ENCODE measurements around the gene UBC. TPM values are rescaled to one million over a fixed set of nuclear protein-coding genes. Genes with fewer than 3 reads are reported as not detected.

The UBC gene
- total RNA-seq, 1 experiment from 2014 or later, result 1,259 TPM

DNA sequence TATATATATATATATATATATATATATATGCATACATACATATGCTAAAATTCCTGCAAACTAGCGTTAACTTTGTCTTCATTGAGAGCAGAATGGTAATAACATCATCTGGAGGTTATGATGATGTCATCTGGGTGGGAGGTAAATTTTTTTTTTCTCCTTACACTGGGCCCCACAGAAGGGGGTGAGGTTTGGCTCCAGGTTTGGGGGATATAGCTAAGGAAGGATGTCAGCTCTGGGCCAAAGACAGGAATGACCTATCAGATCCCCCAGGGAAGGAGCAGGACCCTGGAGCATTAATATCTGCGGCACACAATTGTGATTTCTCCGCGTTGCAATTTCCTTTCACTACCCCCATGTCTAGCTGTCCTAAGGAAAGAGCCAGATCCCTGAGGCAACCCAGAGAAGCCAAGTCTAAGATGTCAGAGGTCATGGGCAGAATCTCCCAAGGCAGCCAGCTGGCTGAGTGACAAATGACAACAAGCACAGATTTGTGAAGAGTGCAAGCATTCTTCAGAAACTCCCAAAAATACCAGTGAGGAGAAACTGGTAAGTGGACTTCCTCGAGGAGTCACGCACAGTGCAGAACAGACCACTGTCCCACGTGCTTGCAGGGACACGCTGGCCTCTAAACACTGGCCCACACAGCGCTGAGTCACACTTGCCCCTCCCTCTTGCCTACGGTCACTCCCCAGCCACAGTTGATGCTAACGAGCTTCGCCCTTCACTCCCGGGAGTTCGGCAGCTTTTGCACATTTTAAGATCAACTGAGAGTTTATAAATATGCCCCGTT lies 9.9 kb downstream of the UBC start:
- no peaks in the 10 kb centered on the region for H3K36me3 ChIP-seq (ENCODE audit: control insufficient read depth in 1 of 2, insufficient read depth in 2 of 2, low read length in 2 of 2)
- H3K4me3 ChIP-seq (replicated peaks in 1 of 2; ENCODE audit: low read depth in 1 of 2, low read length in 2 of 2), result peak overlapping the region in 1 of 2 experiments; percentile 25; a peak in 2 of 4 replicates
- ChIA-PET CTCF (interaction anchor here (1.0 to 3.9 kb wide), 5 partner anchors 8 to 42 kb away, joined by 3 to 44 read pairs (median 9); no protein-coding TSS in a partner anchor), RAD21 (ENCODE audit: low non-redundant PET in 1 of 2, low total read pairs in 2 of 2, uncharacterized antibody in 2 of 2, unreplicated experiment in 2 of 2) (no interaction called here), POLR2A (interaction anchor here (0.6 to 3.2 kb wide), 5 partner anchors 10 to 32 kb away, joined by 3 to 18 read pairs (median 3); partner anchors contain the start of gene UBC)
- H3K27me3 ChIP-seq (ENCODE audit: insufficient read depth, low read length), result no peaks in the 10 kb centered on the region
- no peak for DNase-seq (ENCODE audit: low read depth, low spot score)
- H3K4me1 ChIP-seq (ENCODE audit: control insufficient read depth in 1 of 2, insufficient read depth in 2 of 2, low read length in 2 of 2), result peaks cover 20 to 43% of the 10 kb centered on the region in 2 experiments
- BruUV-seq (replicated peaks), result no TSS peak
- no peaks in the 10 kb centered on the region for H4K20me1 ChIP-seq (ENCODE audit: insufficient read depth)
- peak overlapping the region; percentile 48 for H3K27ac ChIP-seq (ENCODE audit: low read depth, low read length)
- intact Hi-C loops (cut with micrococcal nuclease), result loop anchor here (10.0 kb wide), 1 partner anchor 500 kb away; no protein-coding TSS in a partner anchor
- H3K9me2 ChIP-seq (ENCODE audit: insufficient read depth), result no peaks in the 10 kb centered on the region
- H3K4me2 ChIP-seq (ENCODE audit: low read length), result peak overlapping the region; percentile 67
- H3K9ac ChIP-seq (ENCODE audit: low read length), result peak overlapping the region; percentile 42
- 0 out of 2 replicates have a peak, but pooled peaks cover 4% of the 10 kb centered on the region for H3K79me2 ChIP-seq (ENCODE audit: insufficient read depth, low read length)
- no peaks in the 10 kb centered on the region for H3K9me3 ChIP-seq (ENCODE audit: control insufficient read depth in 1 of 2, insufficient read depth in 1 of 2, low read depth in 1 of 2, low read length in 2 of 2)
- peak overlapping the region; percentile 49 for H2AFZ ChIP-seq (ENCODE audit: low read depth, low read length, poor library complexity, severe bottlenecking)
- ATAC-seq, result peak; percentile 85
- TF ChIP-seq POLR2A (IDR thresholded peaks at IDR 0.05; ENCODE audit: borderline replicate concordance, extremely low read depth, insufficient read depth, insufficient read length) (no peak), YY1 (IDR thresholded peaks at IDR 0.05; ENCODE audit: extremely low read depth, insufficient replicate concordance, low read depth, low read length) (no peak), ZFX (IDR thresholded peaks at IDR 0.05) (no peak), TCF7L2 (IDR thresholded peaks at IDR 0.05; ENCODE audit: borderline replicate concordance, extremely low read depth, insufficient read depth, insufficient read length) (peak; percentile 13), CEBPB (IDR thresholded peaks at IDR 0.05; ENCODE audit: low read depth) (no peak), FOSL1 (IDR thresholded peaks at IDR 0.05; ENCODE audit: low read depth) (peak; percentile 77), EGR1 (IDR thresholded peaks at IDR 0.05; ENCODE audit: low read depth) (no peak), POLR2AphosphoS5 (IDR thresholded peaks at IDR 0.05; ENCODE audit: low read depth, low read length) (peak; percentile 51), RAD21 (IDR thresholded peaks at IDR 0.05; ENCODE audit: low read depth) (no peak), JUND (IDR thresholded peaks at IDR 0.05) (peak; percentile 85), SRF (IDR thresholded peaks at IDR 0.05; ENCODE audit: low read depth) (0 out of 2 replicates have a peak, but pooled peaks have one; percentile 32), SP1 (IDR thresholded peaks at IDR 0.05; ENCODE audit: low read depth) (peak; percentile 85), ZNF274 (IDR thresholded peaks at IDR 0.05; ENCODE audit: low read depth, low read length) (no peak), ELF1 (IDR thresholded peaks at IDR 0.05; ENCODE audit: borderline replicate concordance, low read depth) (no peak), SIN3A (IDR thresholded peaks at IDR 0.05; ENCODE audit: low read depth) (peak; percentile 64; the same call in 1 of the 2 replicates), EZH2 (IDR thresholded peaks at IDR 0.05) (no peak), EZH2phosphoT487 (IDR thresholded peaks at IDR 0.05; ENCODE audit: borderline replicate concordance) (no peak)
- TF ChIP-seq, protein P1, sequence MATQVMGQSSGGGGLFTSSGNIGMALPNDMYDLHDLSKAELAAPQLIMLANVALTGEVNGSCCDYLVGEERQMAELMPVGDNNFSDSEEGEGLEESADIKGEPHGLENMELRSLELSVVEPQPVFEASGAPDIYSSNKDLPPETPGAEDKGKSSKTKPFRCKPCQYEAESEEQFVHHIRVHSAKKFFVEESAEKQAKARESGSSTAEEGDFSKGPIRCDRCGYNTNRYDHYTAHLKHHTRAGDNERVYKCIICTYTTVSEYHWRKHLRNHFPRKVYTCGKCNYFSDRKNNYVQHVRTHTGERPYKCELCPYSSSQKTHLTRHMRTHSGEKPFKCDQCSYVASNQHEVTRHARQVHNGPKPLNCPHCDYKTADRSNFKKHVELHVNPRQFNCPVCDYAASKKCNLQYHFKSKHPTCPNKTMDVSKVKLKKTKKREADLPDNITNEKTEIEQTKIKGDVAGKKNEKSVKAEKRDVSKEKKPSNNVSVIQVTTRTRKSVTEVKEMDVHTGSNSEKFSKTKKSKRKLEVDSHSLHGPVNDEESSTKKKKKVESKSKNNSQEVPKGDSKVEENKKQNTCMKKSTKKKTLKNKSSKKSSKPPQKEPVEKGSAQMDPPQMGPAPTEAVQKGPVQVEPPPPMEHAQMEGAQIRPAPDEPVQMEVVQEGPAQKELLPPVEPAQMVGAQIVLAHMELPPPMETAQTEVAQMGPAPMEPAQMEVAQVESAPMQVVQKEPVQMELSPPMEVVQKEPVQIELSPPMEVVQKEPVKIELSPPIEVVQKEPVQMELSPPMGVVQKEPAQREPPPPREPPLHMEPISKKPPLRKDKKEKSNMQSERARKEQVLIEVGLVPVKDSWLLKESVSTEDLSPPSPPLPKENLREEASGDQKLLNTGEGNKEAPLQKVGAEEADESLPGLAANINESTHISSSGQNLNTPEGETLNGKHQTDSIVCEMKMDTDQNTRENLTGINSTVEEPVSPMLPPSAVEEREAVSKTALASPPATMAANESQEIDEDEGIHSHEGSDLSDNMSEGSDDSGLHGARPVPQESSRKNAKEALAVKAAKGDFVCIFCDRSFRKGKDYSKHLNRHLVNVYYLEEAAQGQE (IDR thresholded peaks at IDR 0.05; ENCODE audit: low read depth), result no peak
- TF ChIP-seq, protein P2, sequence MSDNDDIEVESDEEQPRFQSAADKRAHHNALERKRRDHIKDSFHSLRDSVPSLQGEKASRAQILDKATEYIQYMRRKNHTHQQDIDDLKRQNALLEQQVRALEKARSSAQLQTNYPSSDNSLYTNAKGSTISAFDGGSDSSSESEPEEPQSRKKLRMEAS (IDR thresholded peaks at IDR 0.05), result peak; percentile 99
- TF ChIP-seq, protein P3, sequence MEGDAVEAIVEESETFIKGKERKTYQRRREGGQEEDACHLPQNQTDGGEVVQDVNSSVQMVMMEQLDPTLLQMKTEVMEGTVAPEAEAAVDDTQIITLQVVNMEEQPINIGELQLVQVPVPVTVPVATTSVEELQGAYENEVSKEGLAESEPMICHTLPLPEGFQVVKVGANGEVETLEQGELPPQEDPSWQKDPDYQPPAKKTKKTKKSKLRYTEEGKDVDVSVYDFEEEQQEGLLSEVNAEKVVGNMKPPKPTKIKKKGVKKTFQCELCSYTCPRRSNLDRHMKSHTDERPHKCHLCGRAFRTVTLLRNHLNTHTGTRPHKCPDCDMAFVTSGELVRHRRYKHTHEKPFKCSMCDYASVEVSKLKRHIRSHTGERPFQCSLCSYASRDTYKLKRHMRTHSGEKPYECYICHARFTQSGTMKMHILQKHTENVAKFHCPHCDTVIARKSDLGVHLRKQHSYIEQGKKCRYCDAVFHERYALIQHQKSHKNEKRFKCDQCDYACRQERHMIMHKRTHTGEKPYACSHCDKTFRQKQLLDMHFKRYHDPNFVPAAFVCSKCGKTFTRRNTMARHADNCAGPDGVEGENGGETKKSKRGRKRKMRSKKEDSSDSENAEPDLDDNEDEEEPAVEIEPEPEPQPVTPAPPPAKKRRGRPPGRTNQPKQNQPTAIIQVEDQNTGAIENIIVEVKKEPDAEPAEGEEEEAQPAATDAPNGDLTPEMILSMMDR (IDR thresholded peaks at IDR 0.05 in 2 of 3, conservative IDR thresholded peaks at IDR 0.05 in 1 of 3; ENCODE audit: borderline replicate concordance in 1 of 3, insufficient read depth in 1 of 3, low read depth in 2 of 3, low read length in 2 of 3), result no peak
